Fibroblast of peridontal ligament (primary cell): ENCODE measurements around the gene ACOT7.

Experiments used
- DNase-seq: peaks from one replicate; pipeline ENCODE4 v3.0.0-alpha.2; 2010; ENCODE audit errors: extremely low read depth

The ACOT7 gene

GRCh38 chr1:6251681-6252373 lies 141.7 kb downstream of the ACOT7 start:
- DNase-seq = no peak

GRCh38 chr1:6251233-6251632 lies 142.3 kb downstream of the ACOT7 start:
- DNase-seq = no peak

- DNase-seq = no peak
Measured at GRCh38 chr1:6249739-6250689, 143.6 kb downstream of the ACOT7 start.

GRCh38 chr1:6248932-6249738 lies 144.4 kb downstream of the ACOT7 start:
- no peak for DNase-seq

GRCh38 chr1:6248161-6248776 lies 145.3 kb downstream of the ACOT7 start:
- no peak for DNase-seq

- no peak for DNase-seq
Measured at GRCh38 chr1:6247651-6248050, 145.9 kb downstream of the ACOT7 start.

GRCh38 chr1:6246497-6247467 lies 146.8 kb downstream of the ACOT7 start:
- DNase-seq = peak; percentile 66

GRCh38 chr1:6245869-6246496 lies 147.6 kb downstream of the ACOT7 start:
- no peak for DNase-seq

- peak; percentile 68 for DNase-seq
Measured at GRCh38 chr1:6245086-6245868, 148.3 kb downstream of the ACOT7 start.

GRCh38 chr1:6244401-6245049 lies 149.0 kb downstream of the ACOT7 start:
- no peak for DNase-seq

GRCh38 chr1:6243993-6244392 lies 149.6 kb downstream of the ACOT7 start, which contains the start of gene HES3:
Gene HES3 (plus strand): TSS chr1:6244179. CDS start chr1:6244366, 187 bp downstream.
- DNase-seq = no peak

- DNase-seq = no peak
Measured at GRCh38 chr1:6243053-6243834, 150.3 kb downstream of the ACOT7 start.

- no peak for DNase-seq
Measured at GRCh38 chr1:6241887-6242740, 151.5 kb downstream of the ACOT7 start.

GRCh38 chr1:6241107-6241886 lies 152.3 kb downstream of the ACOT7 start:
- DNase-seq = no peak

- peak; percentile 88 for DNase-seq
Measured at GRCh38 chr1:6239950-6240768, 153.4 kb downstream of the ACOT7 start.
